Thoracic aorta (tissue), 2 donors: Measurements from ENCODE around the gene VGLL4. TPM values are rescaled to one million over a fixed set of nuclear protein-coding genes. Genes with fewer than 3 reads are reported as not detected.
A peak's percentile ranks its signal among the peaks of the same experiment; 100 is the strongest.

Source experiments
- ATAC-seq: fragments of 150-250 bp; one replicate; pipeline ENCODE4 v1.8.0; 2017; ENCODE audit warnings: low read depth; ENCODE audit not compliant: insufficient number of reproducible peaks, low FRiP score
- DNase-seq: peaks from one replicate; pipeline ENCODE4 v3.0.0-alpha.2; 2020; ENCODE audit warnings: low spot score
- H3K27ac ChIP-seq, 2 donors: fragments of 200-600 bp; sonication (generic); 1 replicate in 1 of 2; 2 replicates in 1 of 2; pipeline ENCODE4 v1.5.1; 2016; ENCODE audit warnings: mild to moderate bottlenecking in 2 of 2, moderate library complexity in 2 of 2
- H3K27me3 ChIP-seq: fragments of 200-600 bp; sonication (generic); replicated peaks from 2 replicates; pipeline ENCODE4 v1.6.0; 2016; ENCODE audit warnings: mild to moderate bottlenecking; ENCODE audit not compliant: insufficient read depth
- H3K36me3 ChIP-seq: fragments of 200-600 bp; sonication (generic); one replicate; pipeline ENCODE4 v1.5.1; 2016
- H3K4me1 ChIP-seq, 2 donors: fragments of 200-600 bp; sonication (generic); 1 replicate in 1 of 2; 2 replicates in 1 of 2; pipeline versions ENCODE4 v1.5.1 to v1.6.0; 2016; ENCODE audit warnings: low read depth in 2 of 2, mild to moderate bottlenecking in 1 of 2; ENCODE audit not compliant: control insufficient read depth in 1 of 2
- H3K4me3 ChIP-seq: fragments of 200-600 bp; sonication (generic); 2 replicates; pipeline ENCODE4 v1.5.1; 2016; ENCODE audit warnings: mild to moderate bottlenecking
- H3K9me3 ChIP-seq: fragments of 200-600 bp; sonication (generic); 2 replicates; pipeline ENCODE4 v1.5.1; 2016
- total RNA-seq, 2 donors: library from RNA; depleted of rRNA; stranded (reverse); fragments of >200 nt; gene quantifications; one replicate each; pipeline versions ENCODE4 v1.1.0 to v1.2.3, GENCODE V29; 2016
- TF ChIP-seq, protein P1 (sequence below): fragments of 200-600 bp; sonication (generic); IDR thresholded peaks from one replicate; pipeline ENCODE4 v1.5.1; 2019; ENCODE audit warnings: antibody characterized with exemption

Gene VGLL4
- total RNA-seq, 2 donors from 2014 or later = 113 to 114 TPM

DNA sequence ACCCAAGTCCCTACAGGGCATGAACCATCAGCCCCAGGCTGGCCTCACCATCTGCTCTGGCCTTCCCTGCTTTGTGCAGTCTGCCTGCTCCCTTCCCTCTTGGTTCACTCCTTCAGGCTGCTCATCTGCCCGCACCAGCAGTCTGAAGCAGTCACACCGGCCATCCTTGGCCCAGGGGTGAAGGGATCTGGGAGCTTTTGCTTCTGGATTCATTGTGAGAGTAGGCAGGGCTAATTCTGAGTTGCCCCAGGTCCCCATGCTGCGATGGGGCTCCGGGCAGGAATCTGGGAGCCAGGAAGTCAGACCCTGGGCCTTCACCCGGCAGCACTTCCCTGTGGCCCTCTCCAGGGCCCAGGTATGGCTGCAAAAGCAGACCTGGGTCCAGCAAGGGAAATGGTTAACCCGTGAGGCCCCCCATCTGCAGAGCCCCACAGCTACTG, 99.7 kb downstream of the VGLL4 start:
- no peak for DNase-seq

DNA sequence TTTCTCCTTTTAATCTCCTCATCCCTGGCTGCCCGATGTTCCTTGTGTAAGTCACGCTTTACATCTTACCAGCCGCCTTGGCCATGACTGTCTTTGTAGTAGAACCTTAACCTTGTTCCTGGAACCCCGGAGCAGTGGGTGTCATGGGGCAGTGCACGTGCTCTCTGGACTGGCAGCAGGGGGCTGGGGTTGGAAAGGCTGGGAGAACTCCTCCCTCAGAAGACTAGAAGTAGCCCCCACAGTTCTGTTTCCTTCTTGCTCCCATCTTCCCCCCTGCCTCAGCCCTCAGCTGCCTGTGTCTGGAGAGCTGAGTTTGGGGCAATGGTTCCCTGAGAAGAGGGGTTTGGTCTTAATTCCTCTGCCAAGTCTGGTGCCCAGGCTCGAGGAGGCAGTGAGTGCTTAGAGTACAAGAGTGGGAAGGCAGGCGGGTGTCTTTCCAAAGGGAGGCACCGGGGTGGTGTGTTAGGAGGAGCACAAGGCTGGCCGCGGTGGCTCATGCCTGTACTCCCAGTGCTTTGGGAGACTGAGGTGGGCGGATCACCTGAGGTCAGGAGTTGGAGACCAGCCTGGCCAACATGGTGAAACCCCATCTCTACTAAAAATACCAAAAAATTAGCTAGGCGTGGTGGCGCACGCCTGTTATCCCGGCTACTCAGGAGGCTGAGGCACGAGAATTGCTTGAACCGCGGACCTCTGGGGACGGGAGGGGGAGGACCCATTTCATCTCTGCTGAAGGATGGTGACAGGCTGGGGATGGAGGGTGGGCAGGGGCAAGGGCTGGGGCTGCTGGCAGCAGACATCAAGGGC, 100.4 kb downstream of the VGLL4 start:
- Histone ChIP-seq H3K36me3 (no peaks in the 10 kb centered on the region), H3K27ac (peak overlapping the region in 1 of 2 donors; percentile 72), H3K27me3 (no peaks in the 10 kb centered on the region), H3K4me1 (peaks cover 3 to 38% of the 10 kb centered on the region in 2 donors), H3K4me3 (no peak overlapping the region), H3K9me3 (no peaks in the 10 kb centered on the region)
- ATAC-seq = no peak
- no peak for DNase-seq
- TF ChIP-seq, protein P1, sequence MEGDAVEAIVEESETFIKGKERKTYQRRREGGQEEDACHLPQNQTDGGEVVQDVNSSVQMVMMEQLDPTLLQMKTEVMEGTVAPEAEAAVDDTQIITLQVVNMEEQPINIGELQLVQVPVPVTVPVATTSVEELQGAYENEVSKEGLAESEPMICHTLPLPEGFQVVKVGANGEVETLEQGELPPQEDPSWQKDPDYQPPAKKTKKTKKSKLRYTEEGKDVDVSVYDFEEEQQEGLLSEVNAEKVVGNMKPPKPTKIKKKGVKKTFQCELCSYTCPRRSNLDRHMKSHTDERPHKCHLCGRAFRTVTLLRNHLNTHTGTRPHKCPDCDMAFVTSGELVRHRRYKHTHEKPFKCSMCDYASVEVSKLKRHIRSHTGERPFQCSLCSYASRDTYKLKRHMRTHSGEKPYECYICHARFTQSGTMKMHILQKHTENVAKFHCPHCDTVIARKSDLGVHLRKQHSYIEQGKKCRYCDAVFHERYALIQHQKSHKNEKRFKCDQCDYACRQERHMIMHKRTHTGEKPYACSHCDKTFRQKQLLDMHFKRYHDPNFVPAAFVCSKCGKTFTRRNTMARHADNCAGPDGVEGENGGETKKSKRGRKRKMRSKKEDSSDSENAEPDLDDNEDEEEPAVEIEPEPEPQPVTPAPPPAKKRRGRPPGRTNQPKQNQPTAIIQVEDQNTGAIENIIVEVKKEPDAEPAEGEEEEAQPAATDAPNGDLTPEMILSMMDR = no peak

More for the DNA sequence above, 99.7 kb downstream of the VGLL4 start:
- ATAC-seq = no peak
- Histone ChIP-seq H3K4me3 (no peak overlapping the region), H3K4me1 (peaks cover 6 to 41% of the 10 kb centered on the region in 2 donors), H3K36me3 (no peaks in the 10 kb centered on the region), H3K27ac (peak overlapping the region; percentile 72 to 77), H3K27me3 (no peaks in the 10 kb centered on the region), H3K9me3 (no peaks in the 10 kb centered on the region)
- TF ChIP-seq, protein P1 = no peak

DNA sequence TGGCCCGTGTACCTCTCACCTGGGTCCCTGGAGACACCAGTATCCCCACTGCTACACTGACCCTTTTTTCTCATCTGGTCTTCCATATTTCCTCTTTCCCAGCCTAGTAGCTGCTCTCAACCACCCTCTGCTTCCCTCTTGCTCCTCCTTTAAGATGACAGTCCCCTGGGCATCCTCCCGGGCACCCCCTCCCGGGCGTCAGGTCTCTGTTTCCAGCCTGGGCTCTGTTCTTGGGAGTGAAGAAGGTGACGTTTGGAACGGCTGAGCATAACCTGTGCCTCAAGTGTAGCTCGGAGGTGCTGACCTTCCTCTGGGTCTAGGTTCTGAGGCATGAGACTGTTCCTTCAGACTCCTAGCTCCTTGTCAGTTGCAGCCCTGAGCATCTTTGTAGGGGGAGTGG, 101.2 kb downstream of the VGLL4 start:
- Histone ChIP-seq H3K36me3 (no peaks in the 10 kb centered on the region), H3K27ac (peak overlapping the region; percentile 46 to 62), H3K4me3 (no peak overlapping the region), H3K27me3 (no peaks in the 10 kb centered on the region), H3K9me3 (no peaks in the 10 kb centered on the region), H3K4me1 (peaks cover 3 to 38% of the 10 kb centered on the region in 2 donors)
- ATAC-seq = no peak
- DNase-seq = no peak
- TF ChIP-seq, protein P1 = no peak

DNA sequence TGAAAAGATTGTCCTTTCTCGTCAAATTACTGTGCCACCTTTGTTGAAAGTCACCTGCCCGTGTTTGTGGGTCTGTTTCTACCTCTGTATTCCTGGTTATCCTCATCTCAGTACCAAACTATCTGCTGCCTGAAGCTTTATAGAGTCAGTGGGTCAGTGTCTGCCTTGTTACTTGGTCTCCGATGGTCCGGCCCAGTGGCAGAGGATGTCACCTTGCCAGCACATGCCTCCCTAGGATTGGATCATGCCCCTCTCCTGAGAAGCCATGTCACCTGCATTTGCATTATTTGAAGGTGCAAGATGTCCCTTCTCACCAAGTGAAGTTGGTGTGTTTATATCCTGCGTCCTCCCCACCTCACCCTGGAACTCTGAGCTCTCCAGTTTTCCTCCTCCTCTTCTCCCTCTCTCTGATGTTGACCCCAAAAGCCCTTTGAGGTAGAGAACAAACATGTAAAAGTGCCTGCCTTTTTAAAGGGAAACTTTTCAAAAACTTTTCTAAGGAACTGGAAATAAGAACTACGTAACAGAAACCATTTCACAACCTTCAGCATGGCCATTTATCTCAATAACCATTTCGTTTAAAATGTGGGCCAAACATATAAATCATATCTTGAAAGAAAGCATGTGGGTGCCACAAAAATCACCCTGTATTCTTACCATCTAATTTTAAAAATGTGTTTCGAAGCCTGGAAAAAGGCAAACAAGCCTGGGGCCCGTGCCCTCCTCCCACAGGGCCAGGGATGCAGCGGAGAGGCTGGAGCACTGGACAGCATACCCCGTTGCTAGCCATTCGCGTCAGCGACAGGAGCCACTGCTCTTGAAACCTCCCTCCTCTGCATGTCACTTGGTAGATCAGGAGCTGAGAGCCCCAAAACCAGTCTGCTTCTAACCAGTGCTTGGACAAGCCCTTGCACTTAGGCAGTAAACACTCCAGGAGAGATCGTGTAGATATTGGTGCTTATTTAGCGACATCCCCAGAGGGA, 102.1 kb downstream of the VGLL4 start:
- ATAC-seq (no peak), DNase-seq (no peak)
- Histone ChIP-seq H3K36me3 (no peaks in the 10 kb centered on the region), H3K9me3 (no peaks in the 10 kb centered on the region), H3K4me3 (peak overlapping the region; percentile 22), H3K4me1 (peaks cover 3 to 38% of the 10 kb centered on the region in 2 donors), H3K27me3 (no peaks in the 10 kb centered on the region), H3K27ac (peak overlapping the region; percentile 46 to 62)
- TF ChIP-seq, protein P1 = no peak

DNA sequence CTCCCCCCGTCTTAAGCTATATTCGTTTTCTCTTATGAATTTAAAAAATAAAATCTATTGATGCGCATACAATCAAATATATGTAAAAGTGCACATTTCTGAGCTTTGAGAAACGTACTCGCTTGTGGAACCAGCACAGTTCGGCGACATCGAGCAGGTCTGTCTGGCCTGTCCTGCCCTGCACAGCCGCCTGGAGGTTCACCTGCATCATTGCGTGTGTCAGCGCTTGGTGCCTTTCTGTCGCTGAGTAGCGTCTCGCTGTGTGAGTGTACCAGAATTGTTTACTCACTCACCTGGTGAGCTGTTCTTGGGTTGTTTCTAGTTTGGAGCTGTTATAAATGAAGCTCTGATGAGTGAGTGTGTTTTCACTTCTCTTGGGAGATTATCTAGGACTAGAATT, 104.0 kb downstream of the VGLL4 start:
- no peak for ATAC-seq
- TF ChIP-seq, protein P1 = no peak
- Histone ChIP-seq H3K27me3 (no peaks in the 10 kb centered on the region), H3K4me3 (no peak overlapping the region), H3K27ac (no peak overlapping the region), H3K36me3 (no peaks in the 10 kb centered on the region), H3K4me1 (peaks cover 4 to 31% of the 10 kb centered on the region in 2 donors), H3K9me3 (no peaks in the 10 kb centered on the region)
- no peak for DNase-seq
